Amygdala (tissue), 56 donors: ENCODE results near the gene SLC39A9.
"Not testable (repeated sequence)": the region's sequence is repeated elsewhere in the genome, so short reads cannot be mapped to it uniquely, and the experiment has no call there.

Source experiments
- DNase-seq, 56 donors: peaks; one replicate each; lab custom pipeline; 2025; lab: John Stamatoyannopoulos, UW

The SLC39A9 gene

GRCh38 chr14:69471916-69472315, 73.4 kb downstream of the SLC39A9 start:
- DNase-seq: no peak

GRCh38 chr14:69473260-69473659, 74.8 kb downstream of the SLC39A9 start:
- no peak for DNase-seq

DNA sequence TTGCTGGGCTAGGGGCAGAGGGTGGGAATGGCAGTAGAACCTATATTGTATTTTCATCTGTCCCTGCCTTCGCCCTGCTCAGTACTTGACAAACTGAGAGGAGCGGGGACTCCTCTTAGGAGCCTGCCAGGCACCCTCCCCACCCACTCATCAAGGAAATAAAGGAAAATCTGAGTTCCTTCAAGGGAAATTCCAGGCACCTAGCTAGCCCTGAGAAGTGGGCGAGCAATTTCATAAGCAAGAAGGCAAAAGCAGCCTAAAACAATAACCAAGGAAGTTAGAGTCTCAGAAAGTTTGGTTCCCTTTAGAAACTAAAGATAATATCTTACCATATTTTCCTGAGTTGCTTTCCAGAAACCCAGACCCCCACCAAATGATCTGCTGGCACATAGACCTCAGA, 75.5 kb downstream of the SLC39A9 start:
- DNase-seq: no peak

DNA sequence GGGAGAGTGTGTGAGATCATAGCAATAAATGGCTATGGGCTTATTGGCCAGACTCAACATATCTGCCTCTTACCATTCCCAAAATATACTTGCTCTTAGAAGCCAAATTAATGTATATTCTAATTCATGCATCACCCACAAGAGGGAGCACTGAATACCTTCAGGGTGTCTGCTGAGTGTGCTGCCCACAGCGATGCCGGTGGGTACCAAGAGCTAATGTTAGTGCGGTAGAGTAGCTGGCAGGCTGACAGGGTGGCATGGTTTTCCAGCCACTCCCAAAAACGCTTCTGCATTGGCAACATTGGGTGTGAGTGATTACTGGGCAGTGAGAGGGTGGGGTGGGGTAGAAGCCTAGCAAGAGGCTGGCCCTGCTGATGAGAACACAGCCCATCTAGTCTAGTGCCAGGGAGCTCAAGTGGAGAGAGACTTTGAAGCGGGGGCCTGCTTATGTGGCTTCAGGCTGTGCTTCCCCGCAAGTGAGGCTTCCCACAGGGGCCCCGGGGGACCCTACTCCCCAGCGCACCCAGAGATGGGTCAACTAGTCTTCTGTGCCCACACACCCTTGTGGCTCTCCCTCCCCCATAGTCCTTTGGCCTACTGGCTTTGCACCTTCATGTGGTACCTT, 76.8 kb downstream of the SLC39A9 start:
- DNase-seq: no peak

- not testable (repeated sequence) for DNase-seq
These were observed 78.4 kb downstream of the SLC39A9 start for GRCh38 chr14:69476824-69477450.

DNA sequence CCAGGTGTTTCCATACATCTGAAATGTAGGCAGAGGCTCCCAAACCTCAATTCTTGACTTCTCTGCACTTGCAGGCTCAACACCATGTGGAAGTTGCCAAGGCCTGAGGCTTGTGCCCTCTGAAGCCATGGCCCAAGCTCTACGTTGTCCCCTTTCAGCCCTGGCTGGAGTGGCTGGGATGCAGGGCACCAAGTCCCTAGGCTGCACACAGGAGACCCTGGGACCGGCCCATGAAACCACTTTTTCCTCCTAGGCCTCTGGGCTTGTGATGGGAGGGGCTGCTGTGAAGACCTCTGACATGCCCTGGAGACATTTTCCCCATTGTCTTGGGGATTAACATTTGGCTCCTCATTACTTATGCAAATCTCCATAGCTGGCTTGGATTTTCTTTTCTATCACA, 79.6 kb downstream of the SLC39A9 start:
- DNase-seq: not testable (repeated sequence)

GRCh38 chr14:69479696-69480095, 81.2 kb downstream of the SLC39A9 start:
- DNase-seq: no peak

GRCh38 chr14:69480136-69480535, 81.6 kb downstream of the SLC39A9 start:
- no peak for DNase-seq

GRCh38 chr14:69481815-69482568, 83.5 kb downstream of the SLC39A9 start:
- no peak for DNase-seq

DNA sequence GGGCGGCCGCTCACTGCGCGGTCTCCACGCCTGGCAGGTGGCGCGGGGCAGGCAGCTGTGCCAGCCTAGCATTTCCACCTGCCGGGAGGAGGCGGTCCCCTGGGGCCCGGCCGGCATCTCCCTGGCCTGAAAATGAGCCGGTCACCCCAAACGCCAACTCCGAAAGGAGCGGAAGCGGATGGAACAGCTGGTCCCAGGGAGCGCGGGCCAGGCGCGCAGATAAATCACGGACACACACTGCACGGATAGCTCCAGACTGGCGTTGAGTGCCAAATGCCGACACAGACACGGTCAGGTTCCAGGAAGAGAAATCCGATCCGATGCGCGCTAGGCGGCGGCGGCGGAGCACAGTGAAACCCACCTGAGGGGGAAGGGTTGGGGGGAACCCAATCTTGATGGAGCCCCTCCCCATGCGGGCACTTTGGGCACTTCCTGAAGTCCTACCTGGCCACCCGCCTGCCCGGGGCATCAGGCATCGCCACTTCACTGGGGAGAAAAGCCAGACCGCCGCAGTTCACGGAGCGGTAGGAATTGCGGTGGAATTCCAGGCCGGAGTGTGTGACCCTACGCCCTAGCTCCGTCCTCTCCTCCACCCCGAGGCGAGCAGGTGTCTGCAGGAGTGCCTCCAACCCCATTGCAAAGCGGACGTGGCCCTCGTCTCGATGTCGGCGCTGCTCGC, 85.4 kb downstream of the SLC39A9 start:
- no peak for DNase-seq

DNA sequence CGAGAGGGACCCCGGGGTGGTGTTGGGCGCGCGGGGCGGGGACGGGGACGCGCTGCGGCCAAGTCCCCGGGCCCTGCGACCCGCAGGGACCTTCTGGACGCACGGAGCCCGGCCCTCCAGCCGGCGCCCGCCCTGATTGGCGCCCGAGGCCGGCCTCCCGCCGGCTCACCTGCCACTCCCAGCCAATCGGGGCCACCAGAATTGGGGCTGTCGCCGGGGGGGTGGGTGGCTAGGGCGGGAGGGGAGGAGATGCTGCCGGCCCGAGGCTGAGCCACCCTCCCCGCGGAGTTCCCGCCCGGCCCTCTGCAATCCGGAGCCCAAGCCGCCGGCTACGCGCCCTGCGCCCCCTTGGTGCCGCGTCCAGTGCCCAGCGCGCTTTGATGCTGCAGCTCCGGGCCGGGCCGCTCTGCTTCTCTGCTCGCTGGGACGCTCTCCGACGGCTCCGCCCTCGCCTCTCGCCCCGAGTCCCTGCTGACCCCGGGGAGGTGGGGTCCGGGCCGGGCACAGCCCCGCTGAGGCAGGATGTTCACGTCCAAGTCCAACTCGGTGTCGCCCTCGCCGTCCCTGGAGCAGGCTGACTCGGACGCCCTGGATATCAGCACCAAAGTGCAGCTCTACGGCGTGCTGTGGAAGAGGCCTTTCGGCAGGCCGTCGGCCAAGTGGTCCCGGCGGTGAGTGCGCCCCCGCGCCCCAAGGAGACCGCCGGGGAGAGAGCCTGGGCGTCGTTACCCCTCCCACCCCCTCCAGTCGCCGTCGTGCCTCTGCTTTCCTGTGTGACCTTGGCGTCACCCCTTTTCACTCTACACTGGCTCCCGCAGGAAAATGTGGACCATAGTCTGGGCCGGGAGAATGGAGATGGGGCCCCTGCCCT, 86.2 kb downstream of the SLC39A9 start, which contains the start of gene PLEKHD1:
TSS of gene PLEKHD1 (plus strand) at position 285 of the 871 bp plus-strand sequence. CDS start at position 523, 238 bp downstream.
- DNase-seq: no peak

DNA sequence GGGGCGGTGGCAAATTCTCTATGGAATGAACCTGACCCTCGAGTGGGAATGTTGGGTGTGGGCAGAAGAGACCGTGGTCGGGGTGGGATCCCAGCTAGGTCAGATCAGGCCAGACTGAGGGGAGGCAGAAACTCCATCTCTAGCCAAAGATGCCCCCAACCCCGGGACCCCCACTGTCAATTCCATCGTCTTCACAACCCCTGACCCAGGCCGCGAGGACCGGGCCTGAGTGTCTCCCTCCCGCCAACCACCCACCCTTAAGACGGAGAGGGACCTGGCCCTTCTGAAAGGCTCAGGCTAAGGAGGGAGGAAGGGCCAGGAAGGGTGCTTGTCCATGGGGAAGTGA, 86.8 kb downstream of the SLC39A9 start:
- no peak for DNase-seq

- no peak for DNase-seq
These were observed 87.2 kb downstream of the SLC39A9 start for GRCh38 chr14:69485701-69486100.

DNA sequence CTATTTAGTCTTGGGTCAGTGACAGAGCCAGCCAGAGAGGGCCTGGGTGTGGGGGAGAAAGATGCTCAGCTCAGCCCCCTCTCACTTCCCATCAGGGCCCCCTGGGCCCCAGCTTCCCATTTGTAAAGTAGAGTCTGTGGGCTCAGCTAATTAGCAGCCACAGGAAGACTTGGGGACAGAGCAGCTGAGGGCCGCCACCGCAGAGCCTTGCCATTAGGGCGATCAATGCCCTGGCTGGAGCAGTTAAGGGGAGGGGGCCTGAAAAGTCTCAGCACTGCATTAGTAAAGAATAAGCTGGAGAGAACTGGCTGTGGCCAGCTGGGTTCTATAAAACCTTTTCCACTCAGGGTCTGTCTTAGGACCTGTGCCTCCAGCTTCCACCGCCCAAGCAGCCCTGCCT, 88.7 kb downstream of the SLC39A9 start:
- no peak for DNase-seq

DNA sequence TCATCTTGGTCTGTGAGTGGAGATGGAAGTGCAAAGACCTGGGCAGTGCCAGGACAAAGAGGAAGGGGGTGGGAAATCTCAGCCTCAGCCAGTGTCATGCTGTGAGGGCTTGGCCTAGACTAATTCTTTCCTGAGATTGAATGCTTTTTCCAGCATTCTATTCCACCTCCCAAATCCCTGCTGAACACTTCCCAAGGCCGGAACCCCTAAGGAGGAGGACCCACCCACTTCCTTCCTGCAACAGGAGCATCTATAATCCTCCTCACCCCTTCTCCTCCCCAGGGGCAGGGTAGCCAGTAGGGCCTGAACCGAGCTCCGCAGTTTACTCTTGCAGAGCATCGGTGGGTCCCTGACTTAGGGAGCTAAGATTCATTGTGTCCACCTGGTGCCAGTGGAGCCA, 89.3 kb downstream of the SLC39A9 start:
- no peak for DNase-seq

- no peak for DNase-seq
These were observed 91.0 kb downstream of the SLC39A9 start for GRCh38 chr14:69489495-69489894.

- no peak for DNase-seq
These were observed 91.9 kb downstream of the SLC39A9 start for GRCh38 chr14:69490219-69490918.

DNA sequence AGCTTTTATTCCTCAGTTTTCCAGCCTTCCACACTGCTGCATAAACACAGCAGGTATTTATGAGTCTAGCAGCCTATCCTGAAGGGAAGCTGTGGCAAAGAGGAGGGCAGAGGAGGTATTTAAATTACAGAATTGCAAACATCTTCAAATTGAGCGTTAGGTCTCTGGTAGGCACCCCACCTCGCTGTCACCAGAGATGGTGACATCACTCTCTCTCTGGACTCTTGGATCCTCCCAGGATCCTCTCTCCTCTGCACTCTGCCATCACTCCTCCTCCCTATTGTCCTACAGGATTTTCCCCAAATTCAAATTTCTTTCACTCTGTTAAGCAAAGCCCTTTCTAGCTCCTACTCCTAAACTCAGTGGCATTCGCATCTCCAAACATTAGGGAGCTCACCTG, 92.7 kb downstream of the SLC39A9 start:
- no peak for DNase-seq

- DNase-seq: no peak
These were observed 94.5 kb downstream of the SLC39A9 start for GRCh38 chr14:69493038-69493437.

GRCh38 chr14:69493791-69494190, 95.3 kb downstream of the SLC39A9 start:
- no peak for DNase-seq
